Osteoblast (primary cell): ENCODE measurements around the gene FGF9. TPM values are rescaled to one million over a fixed set of nuclear protein-coding genes. Genes with fewer than 3 reads are reported as not detected.

Experiments used
- DNase-seq: peaks from one replicate; pipeline ENCODE4 v3.0.0; 2011; ENCODE audit warnings: low spot score, mixed read lengths; ENCODE audit not compliant: insufficient read length; ENCODE audit errors: missing footprints
- H2AFZ ChIP-seq: 2 replicates; pipeline ENCODE4 v1.6.0; 2011; ENCODE audit warnings: mild to moderate bottlenecking, low read length
- H3K27ac ChIP-seq: 2 replicates; pipeline ENCODE4 v1.5.1; 2011; ENCODE audit warnings: mild to moderate bottlenecking, low read depth, low read length, moderate library complexity
- H3K27me3 ChIP-seq: 2 replicates; pipeline ENCODE4 v1.6.0; 2012; ENCODE audit warnings: mild to moderate bottlenecking, control low read depth, inconsistent platforms, low read length, moderate library complexity; ENCODE audit not compliant: insufficient read depth
- H3K36me3 ChIP-seq: 2 replicates; pipeline ENCODE4 v1.5.1; 2011; ENCODE audit warnings: mild to moderate bottlenecking, low read length, control low read depth, moderate library complexity; ENCODE audit not compliant: insufficient read depth
- H3K4me1 ChIP-seq: 2 replicates; pipeline ENCODE4 v1.5.1; 2011; ENCODE audit warnings: mild to moderate bottlenecking, low read length, control low read depth, moderate library complexity; ENCODE audit not compliant: insufficient read depth
- H3K4me2 ChIP-seq: 2 replicates; pipeline ENCODE4 v1.6.0; 2011; ENCODE audit warnings: mild to moderate bottlenecking, low read length; ENCODE audit not compliant: insufficient read depth
- H3K4me3 ChIP-seq: fragments of 200-600 bp; sonication (generic); 3 replicates; pipeline ENCODE4 v1.5.1; 2012; ENCODE audit warnings: mild to moderate bottlenecking, low read length, inconsistent platforms; ENCODE audit not compliant: insufficient read depth
- H3K79me2 ChIP-seq: 2 replicates; pipeline ENCODE4 v1.6.0; 2012; ENCODE audit warnings: mild to moderate bottlenecking, low read length, control low read depth, inconsistent platforms; ENCODE audit not compliant: insufficient read depth
- H3K9me3 ChIP-seq: 2 replicates; pipeline ENCODE4 v1.5.1; 2011; ENCODE audit warnings: low read depth, low read length, control low read depth
- H4K20me1 ChIP-seq: 2 replicates; pipeline ENCODE4 v1.6.0; 2012; ENCODE audit warnings: mild to moderate bottlenecking, low read length, control low read depth; ENCODE audit not compliant: insufficient read depth
- total RNA-seq: library from RNA; depleted of rRNA; stranded (reverse); fragments of >200 nt; gene quantifications from 2 replicates; pipeline ENCODE4 v1.2.3, GENCODE V29; 2012
- TF ChIP-seq, protein P1 (sequence below): IDR thresholded peaks from 2 replicates; pipeline ENCODE4 v1.5.1; 2011; ENCODE audit warnings: mild to moderate bottlenecking, low read depth, low read length, moderate library complexity; ENCODE audit errors: extremely low read depth

Gene FGF9
- total RNA-seq, 1 donor = not detected

DNA sequence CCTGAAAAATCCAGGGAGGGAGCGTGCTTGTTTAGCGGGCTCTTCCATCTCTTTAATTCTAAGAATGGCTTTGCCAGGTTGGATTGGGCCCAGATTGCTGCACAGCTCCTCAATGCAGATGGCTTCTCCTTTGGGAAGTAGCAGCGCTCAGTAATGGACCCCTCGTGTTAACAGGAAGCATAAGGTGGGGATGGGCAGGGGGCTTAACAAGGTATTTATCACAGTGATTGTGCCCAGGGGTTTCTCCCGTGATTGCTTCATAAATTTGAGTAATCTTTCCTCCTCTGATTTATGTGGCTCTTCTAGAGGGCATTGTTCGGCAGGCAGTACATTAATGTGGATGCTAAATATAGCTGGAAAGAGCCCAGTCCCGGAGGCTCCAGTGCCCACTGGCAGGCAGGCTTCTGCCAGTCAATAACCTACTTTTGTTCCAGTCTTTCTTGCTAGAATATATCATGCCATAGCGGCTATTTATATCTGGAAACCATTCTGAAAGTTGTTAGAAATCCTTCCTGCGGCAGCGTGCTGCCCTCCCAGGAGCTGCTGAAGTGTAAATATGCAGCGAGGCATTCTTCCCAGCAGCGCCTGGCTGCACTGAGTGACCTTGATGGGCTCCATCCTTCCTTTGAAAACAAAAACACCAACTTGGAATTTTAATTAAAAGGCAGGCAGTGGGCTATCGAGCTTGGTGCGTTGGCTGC lies 65.0 kb downstream of the FGF9 start:
- Histone ChIP-seq H2AFZ (no peak overlapping the region), H3K27me3 (no peaks in the 10 kb centered on the region), H3K4me3 (no peak overlapping the region), H3K9me3 (no peaks in the 10 kb centered on the region), H3K4me2 (no peak overlapping the region), H3K4me1 (no peaks in the 10 kb centered on the region), H3K27ac (no peak overlapping the region), H3K36me3 (no peaks in the 10 kb centered on the region), H4K20me1 (no peaks in the 10 kb centered on the region), H3K79me2 (no peaks in the 10 kb centered on the region)
- TF ChIP-seq, protein P1, sequence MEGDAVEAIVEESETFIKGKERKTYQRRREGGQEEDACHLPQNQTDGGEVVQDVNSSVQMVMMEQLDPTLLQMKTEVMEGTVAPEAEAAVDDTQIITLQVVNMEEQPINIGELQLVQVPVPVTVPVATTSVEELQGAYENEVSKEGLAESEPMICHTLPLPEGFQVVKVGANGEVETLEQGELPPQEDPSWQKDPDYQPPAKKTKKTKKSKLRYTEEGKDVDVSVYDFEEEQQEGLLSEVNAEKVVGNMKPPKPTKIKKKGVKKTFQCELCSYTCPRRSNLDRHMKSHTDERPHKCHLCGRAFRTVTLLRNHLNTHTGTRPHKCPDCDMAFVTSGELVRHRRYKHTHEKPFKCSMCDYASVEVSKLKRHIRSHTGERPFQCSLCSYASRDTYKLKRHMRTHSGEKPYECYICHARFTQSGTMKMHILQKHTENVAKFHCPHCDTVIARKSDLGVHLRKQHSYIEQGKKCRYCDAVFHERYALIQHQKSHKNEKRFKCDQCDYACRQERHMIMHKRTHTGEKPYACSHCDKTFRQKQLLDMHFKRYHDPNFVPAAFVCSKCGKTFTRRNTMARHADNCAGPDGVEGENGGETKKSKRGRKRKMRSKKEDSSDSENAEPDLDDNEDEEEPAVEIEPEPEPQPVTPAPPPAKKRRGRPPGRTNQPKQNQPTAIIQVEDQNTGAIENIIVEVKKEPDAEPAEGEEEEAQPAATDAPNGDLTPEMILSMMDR = no peak
- no peak for DNase-seq

DNA sequence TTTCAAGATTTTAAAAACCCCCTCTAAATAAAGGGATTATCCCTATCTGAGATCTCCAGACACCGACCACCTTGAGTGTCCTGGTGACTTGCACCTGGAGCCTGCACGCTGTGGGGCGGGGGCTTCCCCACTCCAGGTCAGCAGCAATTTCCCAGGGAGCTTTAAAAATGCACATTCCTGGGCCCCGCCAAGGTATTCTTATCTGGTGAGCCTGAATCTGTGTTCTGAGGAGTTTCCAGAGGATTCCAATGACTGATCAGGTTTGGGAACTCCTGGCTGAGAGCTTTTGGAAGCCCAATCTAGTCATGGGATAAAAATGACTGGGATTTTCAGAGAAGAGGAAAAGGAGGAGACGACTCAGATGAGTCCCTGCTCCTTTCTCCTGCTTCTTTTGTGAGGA lies 66.1 kb downstream of the FGF9 start:
- no peaks in the 10 kb centered on the region for H3K79me2 ChIP-seq
- no peaks in the 10 kb centered on the region for H3K27me3 ChIP-seq
- H3K9me3 ChIP-seq = no peaks in the 10 kb centered on the region
- H3K4me1 ChIP-seq = no peaks in the 10 kb centered on the region
- H4K20me1 ChIP-seq = no peaks in the 10 kb centered on the region
- no peak overlapping the region for H3K4me2 ChIP-seq
- DNase-seq = no peak
- no peaks in the 10 kb centered on the region for H3K36me3 ChIP-seq
- H2AFZ ChIP-seq = no peak overlapping the region
- TF ChIP-seq, protein P1 = no peak
- no peak overlapping the region for H3K4me3 ChIP-seq
- H3K27ac ChIP-seq = no peak overlapping the region

DNA sequence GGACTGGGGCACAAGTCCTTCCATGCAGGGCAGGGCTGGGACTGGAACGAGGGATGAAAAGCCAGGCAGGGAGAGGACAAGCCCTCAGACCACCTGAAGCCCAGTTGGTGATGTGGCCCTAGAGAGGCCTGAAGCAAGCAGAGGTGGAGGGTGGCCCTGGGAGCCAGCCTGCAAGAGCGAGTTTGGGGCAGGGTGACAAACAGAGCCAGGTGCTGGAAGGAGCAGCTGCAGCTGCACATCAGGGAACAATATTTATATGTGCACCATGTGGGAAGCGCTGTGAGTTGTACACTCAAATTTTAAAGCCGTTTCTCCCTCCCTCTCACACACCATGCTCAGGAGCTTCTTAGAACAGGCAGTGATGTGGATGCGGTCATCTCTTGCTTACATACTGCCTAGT lies 67.8 kb downstream of the FGF9 start:
- Histone ChIP-seq H2AFZ (no peak overlapping the region), H3K79me2 (no peaks in the 10 kb centered on the region), H3K4me2 (no peak overlapping the region), H4K20me1 (no peaks in the 10 kb centered on the region), H3K36me3 (no peaks in the 10 kb centered on the region), H3K27ac (no peak overlapping the region), H3K27me3 (no peaks in the 10 kb centered on the region), H3K4me1 (no peaks in the 10 kb centered on the region), H3K4me3 (no peak overlapping the region), H3K9me3 (peaks cover 4% of the 10 kb centered on the region)
- no peak for DNase-seq
- TF ChIP-seq, protein P1 = no peak

DNA sequence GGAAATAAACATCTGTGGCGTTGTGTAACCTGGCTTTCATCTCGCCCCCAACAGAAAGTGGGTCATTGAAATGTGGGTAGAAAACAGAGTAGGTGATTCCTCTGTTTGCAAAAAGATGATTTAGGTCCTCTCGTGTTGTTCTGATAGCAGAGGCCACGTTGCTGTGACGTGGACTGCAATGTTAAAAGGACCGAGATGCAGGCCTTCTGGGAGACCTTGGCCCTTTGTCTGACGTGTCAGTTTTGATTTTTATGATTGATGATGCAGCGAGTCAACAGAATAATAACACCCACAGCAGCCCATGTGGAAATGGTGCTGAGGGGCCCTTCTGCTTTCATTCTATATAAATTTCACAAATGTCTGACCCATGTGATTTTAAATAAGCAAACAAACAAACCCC lies 68.9 kb downstream of the FGF9 start:
- Histone ChIP-seq H3K4me3 (no peak overlapping the region), H3K27ac (no peak overlapping the region), H3K4me2 (no peak overlapping the region), H3K9me3 (peaks cover 4% of the 10 kb centered on the region), H3K79me2 (no peaks in the 10 kb centered on the region), H3K27me3 (no peaks in the 10 kb centered on the region), H4K20me1 (no peaks in the 10 kb centered on the region), H3K4me1 (no peaks in the 10 kb centered on the region), H3K36me3 (no peaks in the 10 kb centered on the region), H2AFZ (no peak overlapping the region)
- DNase-seq = no peak
- TF ChIP-seq, protein P1 = no peak
